ENCODE data around the gene EIF3L. TPM values are rescaled to one million over a fixed set of nuclear protein-coding genes. Genes with fewer than 3 reads are reported as not detected.

EIF3L gene
- total RNA-seq, 2 donors from 2014 or later = 553 to 834 TPM

- Mint-ChIP-seq H3K27ac (no peak overlapping the region), H3K4me1 (peaks cover 11% of the 10 kb centered on the region), H3K4me3 (no peak overlapping the region), H3K27me3 (no peaks in the 10 kb centered on the region), H3K36me3 (ENCODE audit: low read depth) (peaks cover 100% of the 10 kb centered on the region), H3K9me3 (no peaks in the 10 kb centered on the region)
- ATAC-seq (replicated peaks) = no peak
Measured at GRCh38 chr22:37862570-37863325, 13.5 kb downstream of the EIF3L start.

- H3K9me3 Mint-ChIP-seq = no peaks in the 10 kb centered on the region
- H3K36me3 Mint-ChIP-seq (ENCODE audit: low read depth) = peaks cover 100% of the 10 kb centered on the region
- peaks cover 10% of the 10 kb centered on the region for H3K4me1 Mint-ChIP-seq
- H3K27ac Mint-ChIP-seq = no peak overlapping the region
- no peak overlapping the region for H3K4me3 Mint-ChIP-seq
- H3K27me3 Mint-ChIP-seq = no peaks in the 10 kb centered on the region
- no peak for ATAC-seq (replicated peaks)
Measured at GRCh38 chr22:37865510-37865909, 16.3 kb downstream of the EIF3L start.

- H3K27me3 Mint-ChIP-seq = no peaks in the 10 kb centered on the region
- H3K4me3 Mint-ChIP-seq = no peak overlapping the region
- no peak overlapping the region for H3K27ac Mint-ChIP-seq
- H3K36me3 Mint-ChIP-seq (ENCODE audit: low read depth) = peaks cover 97% of the 10 kb centered on the region
- no peak for ATAC-seq (replicated peaks)
- no peaks in the 10 kb centered on the region for H3K9me3 Mint-ChIP-seq
- no peaks in the 10 kb centered on the region for H3K4me1 Mint-ChIP-seq
Measured at GRCh38 chr22:37870273-37870672, 21.1 kb downstream of the EIF3L start.

GRCh38 chr22:37880668-37881440, 31.6 kb downstream of the EIF3L start:
- Mint-ChIP-seq H3K4me1 (no peaks in the 10 kb centered on the region), H3K9me3 (no peaks in the 10 kb centered on the region), H3K27me3 (no peaks in the 10 kb centered on the region), H3K27ac (no peak overlapping the region), H3K36me3 (ENCODE audit: low read depth) (peaks cover 100% of the 10 kb centered on the region), H3K4me3 (no peak overlapping the region)
- ATAC-seq (replicated peaks) = no peak

GRCh38 chr22:37884420-37884819, 35.2 kb downstream of the EIF3L start:
- H3K27ac Mint-ChIP-seq = no peak overlapping the region
- ATAC-seq (replicated peaks) = no peak
- peaks cover 100% of the 10 kb centered on the region for H3K36me3 Mint-ChIP-seq (ENCODE audit: low read depth)
- H3K4me3 Mint-ChIP-seq = no peak overlapping the region
- H3K27me3 Mint-ChIP-seq = no peaks in the 10 kb centered on the region
- H3K4me1 Mint-ChIP-seq = no peaks in the 10 kb centered on the region
- H3K9me3 Mint-ChIP-seq = no peaks in the 10 kb centered on the region

GRCh38 chr22:37887584-37888378, 38.6 kb downstream of the EIF3L start:
- Mint-ChIP-seq H3K36me3 (ENCODE audit: low read depth) (peaks cover 91% of the 10 kb centered on the region), H3K4me3 (no peak overlapping the region), H3K9me3 (no peaks in the 10 kb centered on the region), H3K27me3 (no peaks in the 10 kb centered on the region), H3K4me1 (no peaks in the 10 kb centered on the region), H3K27ac (peak overlapping the region; percentile 15)
- no peak for ATAC-seq (replicated peaks)

GRCh38 chr22:37891926-37892325, 42.7 kb downstream of the EIF3L start:
- H3K4me1 Mint-ChIP-seq = peaks cover 12% of the 10 kb centered on the region
- no peaks in the 10 kb centered on the region for H3K27me3 Mint-ChIP-seq
- H3K36me3 Mint-ChIP-seq (ENCODE audit: low read depth) = peaks cover 50% of the 10 kb centered on the region
- no peak overlapping the region for H3K4me3 Mint-ChIP-seq
- ATAC-seq (replicated peaks) = no peak
- no peaks in the 10 kb centered on the region for H3K9me3 Mint-ChIP-seq
- H3K27ac Mint-ChIP-seq = no peak overlapping the region

GRCh38 chr22:37892566-37893335, 43.5 kb downstream of the EIF3L start:
- H3K9me3 Mint-ChIP-seq = no peaks in the 10 kb centered on the region
- H3K4me3 Mint-ChIP-seq = no peak overlapping the region
- H3K27ac Mint-ChIP-seq = peak overlapping the region; percentile 37
- no peak for ATAC-seq (replicated peaks)
- no peaks in the 10 kb centered on the region for H3K27me3 Mint-ChIP-seq
- peaks cover 12% of the 10 kb centered on the region for H3K4me1 Mint-ChIP-seq
- H3K36me3 Mint-ChIP-seq (ENCODE audit: low read depth) = peaks cover 41% of the 10 kb centered on the region

GRCh38 chr22:37893583-37893983, 44.4 kb downstream of the EIF3L start:
- no peak overlapping the region for H3K4me3 Mint-ChIP-seq
- peaks cover 33% of the 10 kb centered on the region for H3K36me3 Mint-ChIP-seq (ENCODE audit: low read depth)
- peaks cover 12% of the 10 kb centered on the region for H3K4me1 Mint-ChIP-seq
- no peaks in the 10 kb centered on the region for H3K9me3 Mint-ChIP-seq
- H3K27ac Mint-ChIP-seq = peak overlapping the region; percentile 37
- no peak for ATAC-seq (replicated peaks)
- no peaks in the 10 kb centered on the region for H3K27me3 Mint-ChIP-seq

GRCh38 chr22:37894939-37895670, 45.9 kb downstream of the EIF3L start:
- peaks cover 12% of the 10 kb centered on the region for H3K4me1 Mint-ChIP-seq
- H3K27ac Mint-ChIP-seq = peak overlapping the region; percentile 96
- ATAC-seq (replicated peaks) = no peak
- H3K36me3 Mint-ChIP-seq (ENCODE audit: low read depth) = peaks cover 20% of the 10 kb centered on the region
- no peaks in the 10 kb centered on the region for H3K9me3 Mint-ChIP-seq
- peak overlapping the region; percentile 57 for H3K4me3 Mint-ChIP-seq
- no peaks in the 10 kb centered on the region for H3K27me3 Mint-ChIP-seq

GRCh38 chr22:37896181-37896592, 47.0 kb downstream of the EIF3L start:
- Mint-ChIP-seq H3K27ac (peak overlapping the region; percentile 96), H3K9me3 (no peaks in the 10 kb centered on the region), H3K4me1 (peaks cover 12% of the 10 kb centered on the region), H3K27me3 (no peaks in the 10 kb centered on the region), H3K36me3 (ENCODE audit: low read depth) (peaks cover 10% of the 10 kb centered on the region), H3K4me3 (peak overlapping the region; percentile 57)
- peak; percentile 93 for ATAC-seq (replicated peaks)

- Mint-ChIP-seq H3K27ac (peak overlapping the region; percentile 96), H3K9me3 (no peaks in the 10 kb centered on the region), H3K36me3 (ENCODE audit: low read depth) (peaks cover 2% of the 10 kb centered on the region), H3K27me3 (no peaks in the 10 kb centered on the region), H3K4me3 (peak overlapping the region; percentile 57), H3K4me1 (peaks cover 12% of the 10 kb centered on the region)
- ATAC-seq (replicated peaks) = no peak
Measured at GRCh38 chr22:37896939-37897338, 47.7 kb downstream of the EIF3L start.

- H3K4me1 Mint-ChIP-seq = peaks cover 12% of the 10 kb centered on the region
- no peaks in the 10 kb centered on the region for H3K36me3 Mint-ChIP-seq (ENCODE audit: low read depth)
- no peaks in the 10 kb centered on the region for H3K27me3 Mint-ChIP-seq
- H3K4me3 Mint-ChIP-seq = no peak overlapping the region
- H3K27ac Mint-ChIP-seq = peak overlapping the region; percentile 13
- ATAC-seq (replicated peaks) = no peak
- H3K9me3 Mint-ChIP-seq = no peaks in the 10 kb centered on the region
Measured at GRCh38 chr22:37897807-37898206, 48.6 kb downstream of the EIF3L start.
